GM21529 (cell line): ENCODE data around the gene SGSM2.

Source experiments
- ATAC-seq: cut with Tn5 transposase; IDR thresholded peaks from one replicate; pipeline ENCODE4 v1.9.1; 2021; ENCODE audit not compliant: unreplicated experiment

The SGSM2 gene

DNA sequence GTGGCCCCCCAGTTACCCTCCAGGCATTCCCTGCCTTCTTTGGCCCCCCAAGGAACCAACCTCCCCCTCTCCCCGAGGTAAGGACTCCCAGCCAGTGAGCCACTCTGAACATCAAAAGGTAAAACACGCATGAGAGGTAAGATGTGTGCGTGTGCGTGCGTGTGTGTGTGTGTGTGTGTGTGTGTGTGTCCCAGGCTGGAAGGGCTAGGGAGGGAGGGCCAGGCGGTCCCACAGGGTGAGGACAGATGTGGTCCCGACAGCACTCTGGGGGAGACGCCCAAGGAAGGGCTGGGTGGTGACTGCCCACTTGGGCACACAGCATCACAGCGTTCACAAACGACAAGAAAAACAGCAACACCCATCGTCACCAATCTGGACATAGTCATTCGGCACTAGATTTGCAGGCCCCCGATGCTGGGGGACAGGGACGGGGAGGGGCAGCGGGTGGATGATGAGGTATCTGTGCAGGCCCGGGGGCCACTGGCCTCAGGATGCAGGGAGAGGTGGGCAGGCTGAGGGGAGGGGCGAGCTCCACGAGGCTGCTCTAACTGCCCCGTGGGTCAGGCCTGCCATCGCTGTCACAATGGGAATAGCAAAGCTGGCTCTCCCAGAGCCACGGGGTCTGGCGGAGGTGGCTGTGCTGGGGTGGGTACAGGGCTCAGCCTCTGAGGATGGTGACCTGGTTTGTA lies 47.3 kb downstream of the SGSM2 start:
- ATAC-seq, result no peak

DNA sequence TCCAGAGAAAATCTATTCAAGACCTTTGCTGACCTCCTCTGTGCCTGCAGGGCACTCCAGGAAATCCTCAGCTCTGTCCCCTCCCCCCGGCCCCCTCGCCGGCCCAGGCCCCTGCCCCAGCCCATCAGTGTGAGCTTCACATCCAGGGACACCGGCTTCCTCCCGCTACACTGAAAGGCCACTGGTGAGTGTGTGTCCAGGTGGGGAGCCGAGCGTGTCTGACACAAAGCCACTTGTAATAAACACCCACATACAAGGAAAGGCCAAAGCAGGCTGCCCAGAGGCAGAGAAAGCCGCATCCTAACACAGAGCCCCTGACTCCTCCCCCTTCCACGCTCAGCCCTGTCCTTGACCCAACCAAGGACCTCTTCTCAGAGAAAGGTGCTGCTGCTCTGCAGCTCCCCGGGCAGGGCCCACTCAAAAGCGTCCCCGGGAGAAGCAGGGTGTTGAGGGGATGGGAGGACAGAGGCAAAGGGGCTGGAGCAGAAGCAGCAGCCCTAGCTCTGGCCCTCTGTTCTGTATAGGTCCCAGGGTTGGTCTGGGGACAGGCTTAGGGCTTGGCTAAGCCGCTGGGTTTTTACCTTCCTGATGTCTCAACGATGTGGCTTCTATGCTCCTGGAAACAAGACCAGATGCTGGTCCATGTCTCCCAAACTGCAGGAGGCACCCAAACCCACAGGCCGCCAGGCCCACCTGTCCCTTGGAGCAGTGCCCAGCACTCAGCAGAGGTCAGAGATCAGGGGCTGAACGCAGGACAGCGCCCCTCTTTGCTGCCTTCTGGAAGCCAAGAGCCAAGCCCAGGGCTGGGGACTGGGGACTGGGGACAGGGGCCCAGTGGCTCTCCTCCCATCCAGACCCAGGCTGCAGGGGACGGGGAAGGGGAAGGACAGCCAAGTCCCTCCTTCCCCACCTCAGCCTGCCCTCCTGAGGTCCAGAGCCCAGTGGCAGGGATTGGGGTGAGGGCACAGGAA lies 48.2 kb downstream of the SGSM2 start:
- no peak for ATAC-seq

DNA sequence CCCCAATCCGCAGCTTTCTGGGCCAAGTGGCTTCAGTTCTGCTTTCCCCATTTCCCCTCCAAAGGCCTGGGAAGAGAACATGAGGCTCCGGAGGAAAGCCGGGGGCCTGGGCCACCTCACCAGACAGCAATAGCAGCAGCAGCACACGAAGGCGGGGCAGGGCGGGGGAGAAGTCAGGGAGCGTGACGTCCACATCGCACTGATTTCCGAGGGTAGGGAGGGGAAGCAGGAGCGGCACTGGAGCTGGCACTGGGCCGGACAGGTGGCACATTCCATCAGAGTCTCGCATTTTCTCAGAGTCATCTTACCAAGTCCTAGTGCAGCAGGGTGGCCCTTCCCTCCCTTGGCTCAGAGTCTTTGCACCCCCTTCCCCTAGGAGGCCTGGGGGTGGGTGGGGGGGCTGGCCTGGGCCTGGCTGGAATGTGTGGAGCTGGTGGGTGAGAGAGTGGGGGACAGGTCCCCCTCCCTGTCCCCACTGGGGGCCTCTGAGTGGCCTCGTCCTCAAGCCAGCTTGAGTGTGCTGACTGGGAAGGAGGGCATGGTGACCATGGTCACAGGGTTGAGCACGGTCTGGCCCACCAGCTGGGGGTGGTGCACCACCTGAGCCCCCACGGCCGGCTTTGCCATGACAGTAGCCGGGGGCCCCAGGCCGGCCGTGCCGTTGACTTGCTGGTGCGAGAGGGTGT lies 49.2 kb downstream of the SGSM2 start:
- ATAC-seq, result no peak

DNA sequence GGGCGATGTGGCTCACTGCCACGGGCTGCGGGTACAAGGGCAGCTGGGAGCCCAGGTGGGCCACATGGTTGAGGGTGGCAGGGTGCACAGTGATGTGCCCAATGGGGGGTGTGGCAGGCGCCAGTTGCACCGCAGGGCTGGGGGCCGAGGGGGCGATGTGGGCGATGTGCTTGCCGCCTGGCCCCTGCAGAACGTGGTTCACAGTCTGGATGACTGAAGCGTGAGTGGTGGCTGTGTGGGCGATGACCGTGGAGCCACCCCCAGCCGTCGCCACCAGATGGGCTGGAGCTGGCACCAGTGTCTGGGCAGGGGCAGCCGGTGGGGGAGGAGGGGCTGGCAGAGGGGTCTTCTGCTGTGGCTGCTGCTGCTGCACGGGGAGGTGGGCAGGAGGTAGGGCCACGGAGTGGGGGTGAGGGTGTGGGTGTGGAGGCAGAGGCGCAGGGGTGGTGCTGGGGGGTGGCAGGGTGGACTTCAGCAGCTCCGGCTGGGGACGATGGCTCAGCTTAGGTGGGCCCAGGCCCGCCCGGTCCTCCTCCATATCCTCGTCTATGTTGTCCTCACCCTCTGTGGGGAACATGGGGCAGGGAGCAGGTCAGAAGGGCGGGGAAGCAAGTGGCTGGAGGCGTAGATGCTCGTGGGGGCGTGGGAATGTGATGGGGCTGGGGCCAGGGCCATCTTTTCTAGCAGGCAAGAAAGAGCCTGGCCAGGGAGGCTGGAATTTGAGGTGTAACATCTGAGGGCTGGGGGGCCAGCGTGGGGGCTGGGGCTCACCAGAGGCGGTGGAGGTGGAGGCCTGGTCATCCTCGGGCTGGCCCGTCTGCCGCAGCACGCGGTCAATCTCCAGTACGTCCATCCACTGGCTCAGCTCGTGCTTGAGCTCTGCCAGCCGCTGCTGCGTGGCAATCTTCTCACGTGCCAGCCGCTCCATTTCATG lies 50.1 kb downstream of the SGSM2 start:
- no peak for ATAC-seq

- no peak for ATAC-seq
Observed at GRCh38 chr17:2388020-2388682, 50.9 kb downstream of the SGSM2 start.

DNA sequence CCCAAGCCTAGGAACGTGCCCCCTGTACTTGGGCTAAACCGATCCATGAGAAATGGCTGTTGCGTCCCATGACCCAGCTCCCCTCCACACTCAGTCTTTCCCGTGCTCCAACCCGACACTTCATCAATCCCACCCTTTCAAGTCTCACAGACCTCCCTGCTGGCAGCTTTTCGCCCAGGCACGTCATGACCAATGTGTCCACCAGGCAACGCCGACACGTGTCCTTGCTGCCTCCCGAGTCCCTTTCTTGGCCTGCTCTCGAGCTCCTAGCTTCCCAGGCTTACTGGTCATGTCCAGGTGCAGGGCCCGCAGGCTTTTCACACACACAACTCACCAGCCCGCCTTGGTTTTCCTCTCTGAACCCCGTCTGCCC lies 51.4 kb downstream of the SGSM2 start:
- no peak for ATAC-seq

DNA sequence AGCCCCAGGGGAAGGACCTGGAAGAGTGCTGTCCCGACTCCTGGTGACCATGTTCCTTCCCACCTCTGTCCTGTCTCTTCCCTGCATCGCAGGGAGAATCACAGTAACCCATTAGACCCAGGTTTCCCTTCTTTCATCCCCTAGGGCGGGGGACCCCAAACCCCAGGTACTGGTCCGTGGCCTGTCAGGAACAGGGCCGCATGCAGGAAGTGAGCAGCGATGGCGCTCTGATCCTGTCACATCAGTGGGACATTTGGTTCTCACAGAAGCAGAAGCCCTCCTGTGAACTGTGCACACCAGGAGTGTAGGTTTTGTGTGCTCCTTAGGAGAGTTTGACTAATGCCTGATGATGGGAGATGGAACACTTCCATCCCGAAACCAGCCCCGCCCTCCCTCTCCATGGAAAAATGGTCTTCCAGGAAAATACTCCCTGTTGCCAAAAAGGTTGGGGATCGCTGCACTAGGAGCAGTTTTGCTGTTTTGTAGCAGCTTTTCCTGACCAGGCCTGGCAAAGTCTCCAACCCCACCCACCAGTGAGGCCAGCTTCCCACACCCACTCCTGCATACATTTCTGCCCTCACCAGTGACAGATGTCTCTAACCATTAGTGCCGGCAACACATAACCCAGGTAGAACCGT lies 53.0 kb downstream of the SGSM2 start:
- no peak for ATAC-seq

DNA sequence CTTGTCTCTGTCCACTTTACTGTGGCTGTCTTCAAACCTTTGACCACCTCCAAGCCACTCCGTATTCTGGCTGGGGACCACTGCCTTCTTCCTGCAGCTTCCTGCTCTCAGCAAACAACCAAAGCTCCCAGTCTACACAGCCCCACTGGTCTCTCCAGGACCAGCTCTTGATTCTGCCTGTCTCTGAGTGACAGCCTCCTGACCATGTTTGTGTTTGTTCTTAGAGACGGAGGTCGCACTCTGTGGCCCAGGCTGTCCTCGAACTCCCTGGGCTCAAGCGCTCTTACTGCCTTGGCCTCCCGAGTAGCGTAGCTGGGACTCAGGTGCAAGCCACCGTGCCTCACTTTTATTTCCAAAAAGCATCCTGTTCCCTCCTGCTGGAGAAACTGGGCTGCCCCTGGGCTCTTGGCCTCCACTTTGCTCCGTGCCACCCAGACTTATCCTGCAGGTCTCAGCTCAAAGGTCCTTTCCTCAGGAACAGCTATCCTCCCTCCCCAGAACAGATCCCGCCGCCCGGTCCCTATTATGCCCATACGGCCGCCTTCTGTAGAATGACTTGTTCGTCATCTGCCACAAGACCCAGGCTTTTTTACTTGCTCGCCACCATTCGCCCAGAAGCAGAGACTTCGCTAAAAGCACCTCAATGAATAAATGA lies 54.4 kb downstream of the SGSM2 start:
- no peak for ATAC-seq

DNA sequence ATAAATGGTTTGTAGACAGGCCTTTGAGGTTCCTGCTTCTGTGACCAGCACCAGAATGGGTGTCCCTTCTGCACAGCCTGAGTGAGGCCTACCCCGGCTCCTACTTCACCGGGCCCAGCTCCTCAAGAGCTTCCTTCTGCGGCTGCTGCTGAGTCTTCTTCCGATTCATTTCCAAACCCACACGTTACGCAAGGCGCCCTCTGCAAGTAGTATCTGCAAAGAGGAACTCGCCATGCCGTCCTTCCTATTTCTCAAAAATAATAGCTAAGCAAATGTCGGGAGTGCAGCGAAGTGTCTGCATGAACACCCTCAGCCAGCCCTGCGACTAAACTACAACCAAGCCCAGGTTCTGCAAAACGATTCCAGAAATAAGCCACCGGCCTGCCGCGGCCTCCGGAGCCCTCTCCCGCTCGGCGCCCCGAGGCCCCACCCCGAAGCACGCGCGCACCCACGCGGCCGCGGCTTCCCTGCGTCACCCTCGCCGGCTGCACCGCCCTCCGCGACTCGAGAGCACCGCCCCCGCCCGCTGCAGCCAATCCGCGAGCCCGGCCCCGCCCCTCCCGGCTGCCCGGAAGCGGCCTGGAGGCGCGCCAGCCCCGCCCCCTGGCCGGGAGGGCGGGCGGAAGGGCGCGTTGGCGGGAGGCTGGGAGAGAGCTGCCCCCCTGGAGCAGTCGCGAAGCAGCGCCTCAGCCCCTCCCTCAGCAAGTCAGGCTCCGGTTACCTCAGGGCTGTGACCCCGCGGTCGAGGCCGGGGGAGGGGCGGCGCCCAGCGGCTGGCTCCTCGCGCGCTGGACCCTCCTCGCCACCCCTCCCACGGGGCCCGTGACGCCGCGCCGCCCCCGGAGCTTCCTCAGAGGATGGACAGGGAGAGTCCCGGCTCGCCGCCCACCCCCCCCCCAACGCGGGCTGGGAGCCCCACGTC lies 55.2 kb downstream of the SGSM2 start:
- peak; percentile 49 for ATAC-seq

- peak; percentile 32 for ATAC-seq
Observed at GRCh38 chr17:2393174-2393953, 56.1 kb downstream of the SGSM2 start.

GRCh38 chr17:2393954-2394749 lies 56.9 kb downstream of the SGSM2 start:
- no peak for ATAC-seq

- ATAC-seq, result no peak
Observed at GRCh38 chr17:2394775-2395201, 57.5 kb downstream of the SGSM2 start.

GRCh38 chr17:2395258-2396181 lies 58.2 kb downstream of the SGSM2 start:
- ATAC-seq, result no peak

- ATAC-seq, result no peak
Observed at GRCh38 chr17:2396192-2396567, 58.9 kb downstream of the SGSM2 start.

GRCh38 chr17:2396568-2397246 lies 59.4 kb downstream of the SGSM2 start:
- peak; percentile 17 for ATAC-seq
